Smooth muscle cell (in vitro differentiated cells): ENCODE measurements around the gene NPFF. TPM values are rescaled to one million over a fixed set of nuclear protein-coding genes. Genes with fewer than 3 reads are reported as not detected.

Experiments used
- DNase-seq: peaks from one replicate; lab custom pipeline; 2025; ENCODE audit not compliant: unreplicated experiment; lab: John Stamatoyannopoulos, UW
- H2AFZ ChIP-seq: fragments of 200-600 bp; sonication (generic); 2 replicates; pipeline ENCODE4 v1.6.0; 2016; ENCODE audit warnings: antibody characterized with exemption, low read depth, mild to moderate bottlenecking
- H3F3A ChIP-seq: fragments of 200-600 bp; sonication (generic); 2 replicates; pipeline ENCODE4 v1.6.0; 2017; ENCODE audit warnings: antibody characterized with exemption, low read depth
- H3K27ac ChIP-seq: fragments of 200-600 bp; sonication (generic); 2 replicates; pipeline ENCODE4 v1.5.1; 2016; ENCODE audit warnings: low read depth, mild to moderate bottlenecking
- H3K27me3 ChIP-seq: fragments of 200-600 bp; sonication (generic); 2 replicates; pipeline ENCODE4 v1.6.1; 2016; ENCODE audit warnings: low read depth, mild to moderate bottlenecking
- H3K36me3 ChIP-seq: fragments of 200-600 bp; sonication (generic); 2 replicates; pipeline ENCODE4 v1.5.1; 2016; ENCODE audit warnings: low read depth
- H3K4me1 ChIP-seq: fragments of 200-600 bp; sonication (generic); 2 replicates; pipeline ENCODE4 v1.5.1; 2016; ENCODE audit warnings: low read depth
- H3K4me2 ChIP-seq: fragments of 200-600 bp; sonication (generic); 2 replicates; pipeline ENCODE4 v1.6.0; 2016; ENCODE audit warnings: mild to moderate bottlenecking
- H3K4me3 ChIP-seq: fragments of 200-600 bp; sonication (generic); 2 replicates; pipeline ENCODE4 v1.5.1; 2016; ENCODE audit warnings: mild to moderate bottlenecking
- H3K79me2 ChIP-seq: fragments of 200-600 bp; sonication (generic); 2 replicates; pipeline ENCODE4 v1.6.0; 2016; ENCODE audit warnings: low read depth, mild to moderate bottlenecking
- H3K9ac ChIP-seq: fragments of 200-600 bp; sonication (generic); 2 replicates; pipeline ENCODE4 v1.6.0; 2016; ENCODE audit warnings: low read depth
- H3K9me3 ChIP-seq: fragments of 200-600 bp; sonication (generic); replicated peaks from 2 replicates; pipeline ENCODE4 v1.5.1; 2016; ENCODE audit warnings: low read depth
- H4K20me1 ChIP-seq: fragments of 200-600 bp; sonication (generic); 2 replicates; pipeline ENCODE4 v1.6.0; 2016; ENCODE audit warnings: low read depth
- WGBS: methylation state at CpG from one replicate; pipeline ENCODE4 v1.1.7; 2016; ENCODE audit warnings: low lambda C conversion rate; 5-methylcytosine and 5-hydroxymethylcytosine counted together
- polyA plus RNA-seq: library from polyadenylated mRNA; unstranded; fragments of >200 nt; fragmentation: Nextera tagmentation; extraction: Ambion mirVana; gene quantifications from 2 replicates; pipeline ENCODE4 v1.2.1, GENCODE V29; 2016
- total RNA-seq: library from RNA; depleted of rRNA; stranded (reverse); fragments of >200 nt; gene quantifications from 2 replicates; pipeline ENCODE4 v1.2.3, GENCODE V29; 2014
- TF ChIP-seq, protein P1 (sequence below): fragments of 200-600 bp; sonication (generic); IDR thresholded peaks from 2 replicates; pipeline ENCODE4 v1.5.1; 2017; ENCODE audit warnings: borderline replicate concordance, mild to moderate bottlenecking, antibody characterized with exemption; ENCODE audit not compliant: insufficient read depth, poor library complexity, severe bottlenecking

NPFF gene
- total and polyA plus RNA-seq, 2 experiments from 2014 or later: 0.38 TPM; not detected in 1

DNA sequence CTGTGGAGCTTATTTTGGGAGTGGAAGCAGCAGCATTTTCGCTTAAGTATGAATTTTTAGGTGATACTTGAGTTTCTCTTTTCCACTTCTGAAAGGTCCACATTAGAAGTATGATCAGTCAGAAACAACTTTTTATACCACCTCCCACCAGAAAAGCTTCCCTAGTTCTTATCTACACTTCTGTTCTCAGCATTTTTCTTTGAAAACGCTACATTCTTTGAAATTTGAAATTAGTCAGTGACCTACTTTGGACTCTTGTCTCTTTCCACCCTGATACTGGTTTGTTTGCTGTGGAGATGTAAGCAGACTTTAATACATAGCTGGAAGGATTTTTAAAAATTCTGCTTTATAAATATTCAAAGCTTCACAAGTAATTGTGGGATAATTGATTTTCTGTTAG is 33.2 kb downstream of the NPFF start:
- peaks cover 79% of the 10 kb centered on the region for H3K79me2 ChIP-seq
- no peaks in the 10 kb centered on the region for H3K27me3 ChIP-seq
- no peaks in the 10 kb centered on the region for H3K9me3 ChIP-seq
- TF ChIP-seq, protein P1, sequence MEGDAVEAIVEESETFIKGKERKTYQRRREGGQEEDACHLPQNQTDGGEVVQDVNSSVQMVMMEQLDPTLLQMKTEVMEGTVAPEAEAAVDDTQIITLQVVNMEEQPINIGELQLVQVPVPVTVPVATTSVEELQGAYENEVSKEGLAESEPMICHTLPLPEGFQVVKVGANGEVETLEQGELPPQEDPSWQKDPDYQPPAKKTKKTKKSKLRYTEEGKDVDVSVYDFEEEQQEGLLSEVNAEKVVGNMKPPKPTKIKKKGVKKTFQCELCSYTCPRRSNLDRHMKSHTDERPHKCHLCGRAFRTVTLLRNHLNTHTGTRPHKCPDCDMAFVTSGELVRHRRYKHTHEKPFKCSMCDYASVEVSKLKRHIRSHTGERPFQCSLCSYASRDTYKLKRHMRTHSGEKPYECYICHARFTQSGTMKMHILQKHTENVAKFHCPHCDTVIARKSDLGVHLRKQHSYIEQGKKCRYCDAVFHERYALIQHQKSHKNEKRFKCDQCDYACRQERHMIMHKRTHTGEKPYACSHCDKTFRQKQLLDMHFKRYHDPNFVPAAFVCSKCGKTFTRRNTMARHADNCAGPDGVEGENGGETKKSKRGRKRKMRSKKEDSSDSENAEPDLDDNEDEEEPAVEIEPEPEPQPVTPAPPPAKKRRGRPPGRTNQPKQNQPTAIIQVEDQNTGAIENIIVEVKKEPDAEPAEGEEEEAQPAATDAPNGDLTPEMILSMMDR: no peak
- WGBS: 83% methylated on average over 2 of the region's 2 CpGs
- H3K4me3 ChIP-seq: no peak overlapping the region
- peaks cover 99% of the 10 kb centered on the region for H4K20me1 ChIP-seq
- H3K27ac ChIP-seq: peak overlapping the region; percentile 15
- H2AFZ ChIP-seq: no peak overlapping the region
- H3K9ac ChIP-seq: no peak overlapping the region
- no peak overlapping the region for H3K4me2 ChIP-seq
- H3F3A ChIP-seq: peaks cover 69% of the 10 kb centered on the region
- H3K36me3 ChIP-seq: peaks cover 35% of the 10 kb centered on the region
- peaks cover 15% of the 10 kb centered on the region for H3K4me1 ChIP-seq
- DNase-seq: no peak

GRCh38 chr12:53472056-53472582 is 35.2 kb downstream of the NPFF start:
- Histone ChIP-seq H3F3A (peaks cover 66% of the 10 kb centered on the region), H3K4me2 (no peak overlapping the region), H3K4me3 (no peak overlapping the region), H3K79me2 (peaks cover 94% of the 10 kb centered on the region), H2AFZ (no peak overlapping the region), H3K27me3 (no peaks in the 10 kb centered on the region), H3K27ac (peak overlapping the region; percentile 17), H3K36me3 (peaks cover 52% of the 10 kb centered on the region), H3K4me1 (peaks cover 15% of the 10 kb centered on the region), H3K9ac (no peak overlapping the region), H4K20me1 (peaks cover 99% of the 10 kb centered on the region), H3K9me3 (no peaks in the 10 kb centered on the region)
- TF ChIP-seq, protein P1: no peak
- DNase-seq: no peak
- WGBS: 95% methylated on average over 1 of the region's 1 CpG

GRCh38 chr12:53468282-53468681 is 39.0 kb downstream of the NPFF start:
- H3K27ac ChIP-seq: no peak overlapping the region
- H3K27me3 ChIP-seq: no peaks in the 10 kb centered on the region
- peaks cover 53% of the 10 kb centered on the region for H3K36me3 ChIP-seq
- peaks cover 9% of the 10 kb centered on the region for H3K4me1 ChIP-seq
- no peak overlapping the region for H3K4me2 ChIP-seq
- no peak overlapping the region for H3K9ac ChIP-seq
- H4K20me1 ChIP-seq: peaks cover 99% of the 10 kb centered on the region
- no peak for DNase-seq
- WGBS: 93% methylated on average over 1 of the region's 1 CpG
- peaks cover 95% of the 10 kb centered on the region for H3K79me2 ChIP-seq
- H3F3A ChIP-seq: peaks cover 61% of the 10 kb centered on the region
- TF ChIP-seq, protein P1: no peak
- H3K4me3 ChIP-seq: no peak overlapping the region
- no peaks in the 10 kb centered on the region for H3K9me3 ChIP-seq
- no peak overlapping the region for H2AFZ ChIP-seq

DNA sequence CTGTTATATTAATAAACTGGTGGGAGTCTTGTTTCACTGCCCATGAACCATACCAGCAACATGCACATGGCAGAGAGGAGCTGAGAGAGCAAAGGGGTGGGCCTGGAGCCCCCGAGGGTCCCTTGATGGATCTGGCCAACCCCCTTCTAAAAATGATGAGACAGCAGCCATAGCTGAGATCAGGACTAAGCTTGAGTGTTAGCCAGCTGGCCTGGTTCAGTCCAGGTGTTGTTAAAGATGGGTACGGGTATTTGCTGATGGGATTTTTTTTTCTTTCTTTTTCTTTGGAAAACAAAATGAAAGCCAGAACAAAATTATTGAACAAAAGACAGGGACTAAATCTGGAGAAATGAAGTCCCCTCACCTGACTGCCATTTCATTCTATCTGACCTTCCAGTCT is 39.4 kb downstream of the NPFF start:
- no peak for DNase-seq
- H3K4me3 ChIP-seq: no peak overlapping the region
- WGBS: 96% methylated on average over 2 of the region's 2 CpGs
- no peak overlapping the region for H3K9ac ChIP-seq
- no peaks in the 10 kb centered on the region for H3K9me3 ChIP-seq
- H2AFZ ChIP-seq: no peak overlapping the region
- H3F3A ChIP-seq: peaks cover 61% of the 10 kb centered on the region
- TF ChIP-seq, protein P1: no peak
- peaks cover 9% of the 10 kb centered on the region for H3K4me1 ChIP-seq
- no peak overlapping the region for H3K4me2 ChIP-seq
- peaks cover 95% of the 10 kb centered on the region for H3K79me2 ChIP-seq
- no peaks in the 10 kb centered on the region for H3K27me3 ChIP-seq
- peaks cover 57% of the 10 kb centered on the region for H3K36me3 ChIP-seq
- H4K20me1 ChIP-seq: peaks cover 99% of the 10 kb centered on the region
- H3K27ac ChIP-seq: no peak overlapping the region
